Fibroblast of peridontal ligament (primary cell): ENCODE measurements around the gene HMG20A.

ENCODE experiments used
- DNase-seq: peaks from one replicate; pipeline ENCODE4 v3.0.0-alpha.2; 2010; ENCODE audit errors: extremely low read depth

HMG20A gene

GRCh38 chr15:77499087-77499760, 78.5 kb downstream of the HMG20A start:
- peak; percentile 37 for DNase-seq

- peak; percentile 34 for DNase-seq
Measured at GRCh38 chr15:77500989-77501388, 80.3 kb downstream of the HMG20A start.

DNA sequence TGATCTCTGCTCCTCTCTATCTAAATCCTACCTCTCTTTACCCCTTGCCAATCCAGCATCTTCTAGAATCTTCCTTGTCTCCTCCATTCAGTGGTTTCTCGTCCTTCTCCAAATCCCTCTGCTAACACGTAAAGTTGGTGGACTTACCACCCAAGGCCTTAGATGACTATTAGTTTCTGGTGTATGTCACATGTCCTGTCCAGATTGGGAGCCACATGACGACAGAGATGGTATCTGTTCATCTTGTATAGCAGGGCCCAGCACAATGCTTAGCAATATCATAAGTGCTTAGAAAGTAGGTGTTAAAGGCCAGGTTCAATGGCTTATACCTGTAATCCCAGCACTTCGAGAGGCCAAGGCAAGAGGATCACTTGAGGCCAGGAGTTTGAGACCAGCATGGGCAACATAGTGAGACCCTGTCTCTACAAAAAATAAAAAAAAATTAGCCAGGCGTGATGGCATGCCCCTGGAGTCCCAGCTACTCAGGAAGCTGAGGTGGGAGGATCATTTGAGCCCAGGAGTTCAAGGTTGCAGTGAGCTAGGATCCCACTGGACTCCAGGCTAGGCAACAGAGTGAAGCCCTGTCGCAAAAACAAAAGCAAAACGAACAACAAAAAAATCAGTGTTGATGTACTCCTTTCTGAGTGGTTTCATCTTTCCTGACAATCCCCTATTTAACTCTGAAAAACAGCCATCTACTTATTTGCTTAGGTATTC, 81.8 kb downstream of the HMG20A start:
- DNase-seq, result no peak

GRCh38 chr15:77503240-77503639, 82.6 kb downstream of the HMG20A start:
- no peak for DNase-seq

- DNase-seq, result no peak
Measured at GRCh38 chr15:77503764-77504163, 83.1 kb downstream of the HMG20A start.

GRCh38 chr15:77504306-77504705, 83.6 kb downstream of the HMG20A start:
- DNase-seq, result no peak

DNA sequence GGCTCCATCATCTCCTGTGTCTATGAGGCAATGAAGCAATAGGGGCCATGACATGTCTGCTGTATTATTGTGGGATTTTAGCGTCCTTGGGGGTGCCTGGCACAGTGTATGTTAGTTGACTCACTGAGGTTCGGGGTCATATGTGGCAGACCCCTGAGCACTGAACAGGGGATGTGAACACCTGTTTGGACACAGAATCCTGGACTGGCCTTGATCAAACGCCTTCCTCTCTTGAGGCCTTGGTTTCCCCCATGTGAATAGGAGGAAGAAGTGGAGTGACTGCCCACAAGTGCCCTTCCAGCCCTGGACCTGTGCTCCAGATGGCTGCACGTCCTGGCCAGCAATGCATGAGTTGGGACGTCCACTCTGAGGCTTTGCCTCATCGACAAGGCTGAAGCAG, 84.2 kb downstream of the HMG20A start:
- no peak for DNase-seq

DNA sequence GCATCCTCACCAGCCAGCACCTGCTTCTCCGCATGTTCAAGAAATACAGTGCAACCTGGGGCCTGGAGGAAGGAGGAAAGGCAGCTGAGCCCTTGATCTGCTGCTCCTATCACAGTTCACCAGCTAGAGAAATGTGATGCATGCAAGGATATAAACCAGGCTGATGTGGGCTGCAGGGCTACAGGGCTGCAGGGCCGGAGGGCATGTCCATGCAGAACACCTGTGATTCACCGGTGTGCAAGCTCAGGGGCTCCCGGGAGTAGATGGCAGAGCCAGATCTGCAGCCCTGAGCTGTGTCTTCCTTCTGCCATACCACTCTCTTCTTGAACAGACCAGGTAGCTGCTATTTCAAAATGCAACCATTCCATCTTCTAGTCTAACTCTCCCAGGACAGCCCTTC, 84.9 kb downstream of the HMG20A start:
- DNase-seq, result no peak

DNA sequence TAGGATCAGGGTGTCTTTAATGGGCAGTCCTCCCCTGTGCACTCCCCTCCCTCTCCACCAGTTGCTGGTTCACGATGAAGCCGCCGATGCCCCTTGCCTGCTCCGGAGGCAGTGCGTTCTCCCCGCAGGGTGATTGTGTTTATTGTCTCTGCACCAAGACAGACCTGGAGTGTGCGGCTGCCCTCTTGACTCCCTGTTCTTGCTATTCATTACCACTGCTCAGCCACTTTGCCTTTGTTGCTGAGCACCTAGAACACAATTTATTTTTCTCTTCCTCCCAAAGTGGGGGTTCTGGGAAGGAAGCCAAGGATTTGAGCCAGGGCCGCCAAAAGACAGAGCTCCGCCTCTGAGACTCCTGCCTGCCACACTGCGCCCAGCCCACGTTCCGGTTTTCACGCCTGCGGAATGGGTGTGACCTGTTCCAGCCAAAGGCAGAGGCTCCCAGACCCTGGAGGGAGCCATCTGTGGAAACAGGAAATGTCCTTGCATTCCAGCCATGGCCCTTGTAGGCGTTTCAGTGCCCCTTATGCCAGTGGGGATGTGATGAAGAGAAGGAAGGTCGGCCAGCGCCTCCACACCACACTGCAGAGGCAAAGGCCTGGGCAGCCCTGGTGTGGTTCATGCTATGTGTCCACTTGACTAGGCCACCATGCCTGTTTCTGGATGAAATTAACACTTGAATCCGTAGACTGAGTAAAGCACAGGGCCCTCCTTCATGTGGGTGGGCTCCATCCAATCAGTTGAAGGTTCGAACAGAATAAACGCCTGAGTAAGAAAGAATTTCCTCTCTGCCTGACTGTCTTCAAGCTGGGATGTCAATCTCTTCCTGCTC, 85.8 kb downstream of the HMG20A start:
- DNase-seq, result no peak

DNA sequence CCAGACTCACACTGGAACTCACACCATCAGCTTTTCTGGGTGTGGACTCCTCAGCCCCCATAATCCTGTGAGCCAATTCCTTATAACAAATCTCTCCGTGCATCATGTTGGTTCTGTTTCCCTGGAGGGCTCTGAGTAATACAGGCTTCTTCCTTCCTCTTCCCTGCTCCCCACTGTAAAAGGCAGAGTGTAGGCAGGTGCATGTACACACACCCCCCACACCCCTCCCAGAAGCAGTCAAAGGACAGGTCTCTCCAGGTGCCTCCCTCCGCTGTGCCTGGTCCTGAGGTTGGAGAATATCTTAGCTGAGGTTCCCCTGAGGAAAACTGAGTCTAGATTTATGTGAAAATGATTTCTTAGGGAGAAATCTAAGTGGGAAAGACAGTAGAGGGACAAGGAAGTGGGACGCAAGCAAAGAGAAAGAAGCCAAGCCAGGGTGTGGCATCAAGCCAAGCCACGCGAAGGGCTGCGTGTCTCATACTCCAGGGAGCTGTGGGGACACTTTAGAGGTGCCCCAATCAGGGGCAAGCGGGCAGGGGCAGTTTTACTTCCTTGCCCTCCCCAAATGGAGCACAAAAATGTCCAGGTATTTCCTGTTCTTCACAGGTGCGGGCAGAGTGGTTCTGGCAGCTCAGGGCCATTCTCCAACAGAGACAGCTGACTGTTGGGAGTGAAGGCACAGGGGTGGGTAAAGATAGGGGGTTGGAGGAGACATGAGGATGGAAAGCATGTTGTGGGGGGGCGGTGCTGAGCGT, 86.6 kb downstream of the HMG20A start:
- peak; percentile 47 for DNase-seq

- DNase-seq, result peak; percentile 46
Measured at GRCh38 chr15:77507911-77508310, 87.2 kb downstream of the HMG20A start.

- DNase-seq, result peak; percentile 90
Measured at GRCh38 chr15:77508541-77509243, 88.0 kb downstream of the HMG20A start.

DNA sequence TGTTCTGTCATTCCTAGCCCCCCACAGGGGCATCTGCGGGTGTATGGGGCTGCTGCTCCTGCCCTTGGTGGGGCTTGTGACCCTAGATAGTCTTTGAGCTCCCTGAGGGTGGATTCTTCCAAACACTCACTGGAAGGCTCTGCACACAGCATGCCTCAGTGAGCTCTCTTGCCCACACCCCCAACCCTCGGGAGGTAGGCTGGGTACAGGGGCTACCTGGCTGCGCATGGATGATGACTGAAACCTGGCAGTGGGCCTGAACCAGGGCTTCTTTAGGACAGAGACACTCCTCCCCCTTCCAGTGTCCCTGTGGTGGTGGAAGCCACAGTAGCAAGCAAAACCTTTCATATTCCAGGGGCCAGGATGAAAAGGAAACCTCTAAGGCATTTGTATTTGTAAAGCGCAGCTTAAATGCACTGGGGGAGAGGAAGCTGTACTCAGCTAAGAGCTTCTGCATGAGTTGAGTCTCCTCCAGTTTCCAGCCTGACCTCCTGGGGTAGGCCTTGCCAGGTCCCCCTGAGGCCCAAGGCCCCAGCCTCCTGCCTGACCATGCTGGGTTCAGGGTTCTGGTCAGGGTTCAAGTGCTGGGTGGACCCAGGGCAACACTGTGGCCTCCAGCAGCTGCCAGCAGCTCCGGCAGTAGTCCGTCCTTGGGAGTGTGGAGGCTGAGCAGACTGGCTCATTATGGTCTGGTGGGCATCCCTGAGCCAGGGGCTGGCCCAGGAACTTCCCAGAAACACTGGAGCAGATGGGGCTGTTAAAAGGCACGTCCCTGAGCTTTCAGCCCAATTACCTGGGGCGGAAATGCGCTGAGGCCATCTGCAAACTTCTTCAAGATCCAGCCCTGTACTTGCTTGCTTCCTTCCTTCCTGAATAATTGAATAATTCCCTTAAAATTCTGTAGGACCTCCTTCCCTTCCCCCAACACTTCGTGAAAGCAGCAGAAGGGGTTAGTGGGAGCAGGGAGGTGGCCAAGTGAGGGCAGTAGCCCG, 89.7 kb downstream of the HMG20A start:
- DNase-seq, result no peak

- DNase-seq, result no peak
Measured at GRCh38 chr15:77511869-77512268, 91.2 kb downstream of the HMG20A start.

GRCh38 chr15:77513226-77513625, 92.5 kb downstream of the HMG20A start:
- DNase-seq, result no peak

DNA sequence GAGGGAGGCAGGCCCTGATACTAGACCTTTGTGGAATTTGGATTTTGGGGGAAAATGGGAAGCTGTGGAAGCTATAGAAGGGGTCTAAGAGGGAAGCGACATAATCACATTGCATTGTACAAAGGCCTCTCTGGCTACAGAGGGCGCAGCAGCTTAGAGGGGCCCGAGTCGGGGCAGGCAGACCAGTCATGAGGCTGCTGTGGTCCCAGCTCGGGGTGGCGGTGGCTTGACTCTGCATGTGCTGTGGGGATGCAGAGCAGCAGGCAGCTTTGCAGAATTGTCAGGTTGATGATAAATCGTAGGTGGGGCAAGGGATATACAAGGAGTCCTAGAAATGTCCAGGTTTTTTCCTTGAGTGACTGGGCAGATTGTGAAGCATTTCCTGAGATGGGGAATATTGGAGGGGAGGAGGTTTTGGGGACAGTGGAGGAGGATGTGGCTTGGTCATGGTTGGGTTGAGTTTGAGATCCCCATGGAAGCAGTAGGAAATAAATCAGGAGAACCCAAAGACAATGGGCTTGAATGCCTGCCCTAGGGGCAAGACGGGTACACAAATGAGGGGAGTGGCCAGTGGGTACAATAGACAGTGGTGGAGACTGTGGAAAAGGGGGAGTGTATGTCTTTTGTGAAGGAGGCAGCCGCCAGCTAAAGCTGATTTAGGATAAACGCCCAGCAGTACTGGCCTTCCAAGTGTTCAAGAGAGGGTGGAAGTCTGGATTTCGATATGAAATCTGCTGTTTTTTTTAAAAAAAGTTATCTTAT, 94.1 kb downstream of the HMG20A start:
- no peak for DNase-seq

GRCh38 chr15:77515613-77516012, 94.9 kb downstream of the HMG20A start:
- no peak for DNase-seq

GRCh38 chr15:77516076-77516475, 95.4 kb downstream of the HMG20A start:
- no peak for DNase-seq

DNA sequence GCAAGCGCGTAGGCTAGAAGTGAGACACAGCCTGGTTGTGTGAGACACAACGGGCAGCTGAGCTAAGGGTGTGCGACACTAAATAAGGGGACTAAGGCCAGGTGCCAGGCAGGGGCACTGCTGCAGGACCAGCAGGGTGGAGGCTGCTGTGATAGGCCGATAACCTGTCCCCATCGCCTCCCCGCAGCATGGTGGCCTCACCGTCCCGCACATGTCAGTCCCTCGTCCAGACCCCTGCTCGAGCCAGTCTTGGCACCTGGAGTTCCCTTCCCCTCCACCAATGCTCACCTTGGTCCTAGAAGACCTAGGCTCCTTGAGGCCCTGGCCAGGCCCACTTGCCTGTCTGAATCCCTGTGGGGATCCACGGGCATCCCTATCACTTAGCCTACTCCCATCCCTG, 96.1 kb downstream of the HMG20A start:
- no peak for DNase-seq
